ENCODE measurements around the gene SENP7.

SENP7 gene

GRCh38 chr3:101521211-101521701 lies 8.2 kb upstream of the SENP7 start:
- ChIA-PET CTCF (interaction anchor here (0.7 kb wide), 1 partner anchor 68 kb away, joined by 3 read pairs; no protein-coding TSS in a partner anchor), POLR2A (ENCODE audit: low non-redundant PET) (interaction anchor here (0.5 kb wide), 1 partner anchor 8 kb away, joined by 6 read pairs; the partner anchor contains the start of gene SENP7)
- no peak overlapping the region for H3K27ac ChIP-seq
- DNase-seq (ENCODE audit: low spot score) = peak; percentile 30
- TF ChIP-seq, protein P1, sequence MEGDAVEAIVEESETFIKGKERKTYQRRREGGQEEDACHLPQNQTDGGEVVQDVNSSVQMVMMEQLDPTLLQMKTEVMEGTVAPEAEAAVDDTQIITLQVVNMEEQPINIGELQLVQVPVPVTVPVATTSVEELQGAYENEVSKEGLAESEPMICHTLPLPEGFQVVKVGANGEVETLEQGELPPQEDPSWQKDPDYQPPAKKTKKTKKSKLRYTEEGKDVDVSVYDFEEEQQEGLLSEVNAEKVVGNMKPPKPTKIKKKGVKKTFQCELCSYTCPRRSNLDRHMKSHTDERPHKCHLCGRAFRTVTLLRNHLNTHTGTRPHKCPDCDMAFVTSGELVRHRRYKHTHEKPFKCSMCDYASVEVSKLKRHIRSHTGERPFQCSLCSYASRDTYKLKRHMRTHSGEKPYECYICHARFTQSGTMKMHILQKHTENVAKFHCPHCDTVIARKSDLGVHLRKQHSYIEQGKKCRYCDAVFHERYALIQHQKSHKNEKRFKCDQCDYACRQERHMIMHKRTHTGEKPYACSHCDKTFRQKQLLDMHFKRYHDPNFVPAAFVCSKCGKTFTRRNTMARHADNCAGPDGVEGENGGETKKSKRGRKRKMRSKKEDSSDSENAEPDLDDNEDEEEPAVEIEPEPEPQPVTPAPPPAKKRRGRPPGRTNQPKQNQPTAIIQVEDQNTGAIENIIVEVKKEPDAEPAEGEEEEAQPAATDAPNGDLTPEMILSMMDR (conservative IDR thresholded peaks at IDR 0.05; ENCODE audit: low read depth) = no peak

- ChIA-PET CTCF (no interaction called here), POLR2A (ENCODE audit: low non-redundant PET) (no interaction called here)
- no peak overlapping the region for H3K27ac ChIP-seq
- TF ChIP-seq, protein P1 (conservative IDR thresholded peaks at IDR 0.05; ENCODE audit: low read depth) = no peak
- no peak for DNase-seq (ENCODE audit: low spot score)
Measured at GRCh38 chr3:101519685-101520365, 6.8 kb upstream of the SENP7 start.

- peak; percentile 33 for DNase-seq (ENCODE audit: low spot score)
- TF ChIP-seq, protein P1 (conservative IDR thresholded peaks at IDR 0.05; ENCODE audit: low read depth) = no peak
- no peak overlapping the region for H3K27ac ChIP-seq
- ChIA-PET CTCF (no interaction called here), POLR2A (ENCODE audit: low non-redundant PET) (no interaction called here)
Measured at GRCh38 chr3:101518421-101518871, 5.4 kb upstream of the SENP7 start.

- TF ChIP-seq, protein P1 (conservative IDR thresholded peaks at IDR 0.05; ENCODE audit: low read depth) = no peak
- POLR2A ChIA-PET (ENCODE audit: low non-redundant PET) = interaction anchor here (0.6 to 0.7 kb wide), 4 partner anchors 8 to 65 kb away, joined by 6 to 14 read pairs (median 8); no protein-coding TSS in a partner anchor
- no peak for DNase-seq (ENCODE audit: low spot score)
- peak overlapping the region; percentile 95 for H3K27ac ChIP-seq
- CTCF ChIA-PET = interaction anchor here (0.5 kb wide), 2 partner anchors 16 to 1376 kb away, joined by 4 to 6 read pairs; no protein-coding TSS in a partner anchor
Measured at GRCh38 chr3:101513419-101513986, 491 bp upstream of the SENP7 start.

GRCh38 chr3:101512396-101512645 lies 691 bp downstream of the SENP7 start:
- H3K27ac ChIP-seq = peak overlapping the region; percentile 95
- TF ChIP-seq, protein P1 (conservative IDR thresholded peaks at IDR 0.05; ENCODE audit: low read depth) = no peak
- DNase-seq (ENCODE audit: low spot score) = no peak
- CTCF ChIA-PET = interaction anchor here (0.6 to 0.8 kb wide), 2 partner anchors 107 to 1120 kb away, joined by 3 to 4 read pairs; no protein-coding TSS in a partner anchor
- POLR2A ChIA-PET (ENCODE audit: low non-redundant PET) = interaction anchor here (0.7 to 0.8 kb wide), 2 partner anchors 10 to 49 kb away, joined by 3 to 5 read pairs; partner anchors contain the start of gene TRMT10C

GRCh38 chr3:101509811-101510210 lies 3.2 kb downstream of the SENP7 start:
- TF ChIP-seq, protein P1 (conservative IDR thresholded peaks at IDR 0.05; ENCODE audit: low read depth) = no peak
- DNase-seq (ENCODE audit: low spot score) = peak; percentile 44
- H3K27ac ChIP-seq = no peak overlapping the region
- ChIA-PET POLR2A (ENCODE audit: low non-redundant PET) (no interaction called here), CTCF (no interaction called here)
